CD4-positive, alpha-beta T cell treated with Interleukin-6 at 100 ng/mL for 8 hours (primary cell): Measurements from ENCODE around the gene TTN.

ENCODE experiments used
- DNase-seq: peaks from one replicate; pipeline ENCODE4 v3.0.0-alpha.2; 2020; ENCODE audit warnings: mixed read lengths, low spot score

The TTN gene

GRCh38 chr2:178811045-178811444, 3.8 kb upstream of the TTN start:
- no peak for DNase-seq

DNA sequence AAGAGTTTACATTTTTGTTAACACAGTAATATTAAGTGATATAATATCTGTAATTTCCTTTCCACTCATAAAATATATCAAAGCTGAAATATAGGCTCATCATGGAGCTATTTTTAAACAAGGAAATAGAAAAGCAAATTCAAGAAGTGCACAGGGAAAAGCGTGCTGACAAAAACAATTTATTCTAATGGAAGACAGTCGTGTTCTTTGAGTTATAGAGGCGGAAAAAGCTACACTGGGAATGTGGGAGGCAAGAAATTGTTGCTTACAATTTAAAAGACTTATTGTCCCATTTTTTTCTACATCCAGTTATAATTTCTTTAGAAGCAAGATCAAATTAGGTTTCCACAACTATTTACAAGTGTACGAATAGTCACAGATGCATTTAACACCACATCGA, 3.2 kb upstream of the TTN start:
- no peak for DNase-seq

- DNase-seq: no peak
These were observed 680 bp downstream of the TTN start for GRCh38 chr2:178806543-178806942.

GRCh38 chr2:178805457-178805856, 1.8 kb downstream of the TTN start:
- DNase-seq: no peak

GRCh38 chr2:178804791-178805190, 2.4 kb downstream of the TTN start:
- DNase-seq: no peak

DNA sequence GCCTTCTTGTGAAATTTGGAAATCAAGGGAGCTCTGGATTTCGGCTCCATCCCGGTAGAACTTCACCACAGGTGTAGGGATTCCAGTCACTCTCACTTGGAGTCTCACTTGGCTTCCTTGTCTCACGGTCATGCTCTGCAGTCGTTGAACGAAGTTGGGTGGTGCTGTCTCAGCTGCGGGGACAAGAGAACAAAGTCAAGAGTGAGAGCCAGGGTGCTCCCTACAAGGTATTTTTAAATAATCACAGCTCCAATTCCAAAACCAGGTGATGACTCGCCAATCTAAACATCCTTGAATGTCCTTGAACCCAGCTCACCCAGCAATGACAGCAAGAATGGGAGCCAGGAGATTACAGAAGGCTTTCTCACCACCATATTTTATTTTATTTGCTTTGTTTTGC, 6.7 kb downstream of the TTN start:
- no peak for DNase-seq

DNA sequence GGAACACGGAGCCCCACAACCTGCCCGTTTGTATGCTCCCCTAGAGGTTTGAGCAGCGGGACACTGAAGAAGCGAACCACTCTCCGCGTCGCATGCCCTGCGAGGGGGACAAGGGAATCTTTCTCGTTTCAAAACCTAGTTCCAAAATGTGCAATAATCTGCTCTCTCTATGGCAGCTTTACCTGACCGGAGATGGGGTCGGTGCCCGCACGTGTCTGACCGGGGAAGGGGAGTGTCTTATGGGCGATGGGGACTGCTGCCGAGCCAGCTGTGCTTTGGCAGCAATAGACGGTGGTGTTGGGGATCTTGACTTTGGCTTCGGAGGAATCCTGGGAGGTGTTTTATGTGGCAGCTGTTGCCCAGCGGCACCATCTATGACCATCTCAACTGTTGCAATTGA, 7.9 kb downstream of the TTN start:
- no peak for DNase-seq

DNA sequence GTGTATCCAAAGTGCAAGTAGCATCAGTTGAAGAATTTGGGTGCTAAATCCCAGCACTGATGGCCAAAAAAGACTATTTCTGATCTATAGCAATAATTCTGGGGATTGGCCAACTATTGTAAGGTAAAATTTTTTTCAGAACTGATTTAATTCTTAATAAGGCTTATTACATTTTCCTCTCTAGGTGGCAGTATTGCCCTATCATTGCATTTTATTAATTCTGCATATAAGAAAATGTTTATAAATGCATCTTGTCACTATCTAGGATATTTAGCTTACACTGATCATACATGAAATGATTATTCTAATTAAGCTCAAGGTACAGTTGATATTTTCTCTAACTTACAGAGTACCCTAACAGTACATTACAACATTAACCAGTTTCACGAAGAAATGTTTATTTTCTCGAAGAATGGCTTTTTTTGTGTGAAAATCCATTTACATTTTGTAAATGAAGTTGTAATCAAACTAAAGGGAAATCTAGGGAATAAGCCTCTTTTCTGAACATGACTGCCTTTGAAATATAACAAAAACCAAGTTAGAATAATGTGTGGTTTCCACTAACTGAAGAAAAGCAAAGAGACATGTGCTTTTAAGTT, 11.0 kb downstream of the TTN start:
- DNase-seq: no peak

DNA sequence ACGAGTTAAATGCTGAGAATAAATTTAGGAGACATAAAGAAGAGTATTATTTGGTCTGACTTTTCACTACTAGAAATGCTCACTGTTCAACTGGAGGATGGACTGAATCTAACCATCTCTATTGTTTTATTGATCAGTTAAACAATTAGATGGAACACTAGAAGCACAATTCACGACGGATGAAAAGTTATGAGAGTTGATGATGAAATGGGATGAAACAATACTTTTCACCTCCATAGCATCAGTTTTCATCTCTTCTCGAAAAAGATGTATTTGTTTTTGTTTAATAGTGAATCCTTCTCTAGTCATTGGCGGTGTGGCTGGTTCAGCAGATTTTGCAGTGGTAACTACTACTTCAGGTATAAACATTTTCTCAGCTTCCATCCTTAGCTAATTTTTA, 19.3 kb downstream of the TTN start:
- no peak for DNase-seq

GRCh38 chr2:178787155-178787554, 20.1 kb downstream of the TTN start:
- no peak for DNase-seq

DNA sequence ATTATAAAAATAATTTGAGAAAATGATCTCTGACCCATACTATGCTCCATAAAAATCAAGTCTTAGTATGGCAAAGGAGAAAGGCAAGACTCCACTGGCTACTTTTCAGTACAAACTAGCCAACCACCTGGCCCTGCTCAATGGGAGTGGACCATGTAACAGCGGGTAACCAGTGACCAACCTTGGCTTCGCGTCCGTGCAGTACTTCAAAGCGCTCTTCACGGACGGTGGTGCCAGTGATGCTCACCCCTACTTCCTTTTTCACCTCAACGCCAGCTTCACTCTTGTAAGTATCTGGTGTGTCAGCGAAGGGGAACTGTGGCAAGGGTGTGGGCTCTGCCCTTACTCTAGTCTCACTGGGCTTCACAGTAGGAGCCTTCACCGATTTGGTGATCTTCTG, 23.3 kb downstream of the TTN start:
- no peak for DNase-seq

- no peak for DNase-seq
These were observed 25.0 kb downstream of the TTN start for GRCh38 chr2:178782236-178782635.

DNA sequence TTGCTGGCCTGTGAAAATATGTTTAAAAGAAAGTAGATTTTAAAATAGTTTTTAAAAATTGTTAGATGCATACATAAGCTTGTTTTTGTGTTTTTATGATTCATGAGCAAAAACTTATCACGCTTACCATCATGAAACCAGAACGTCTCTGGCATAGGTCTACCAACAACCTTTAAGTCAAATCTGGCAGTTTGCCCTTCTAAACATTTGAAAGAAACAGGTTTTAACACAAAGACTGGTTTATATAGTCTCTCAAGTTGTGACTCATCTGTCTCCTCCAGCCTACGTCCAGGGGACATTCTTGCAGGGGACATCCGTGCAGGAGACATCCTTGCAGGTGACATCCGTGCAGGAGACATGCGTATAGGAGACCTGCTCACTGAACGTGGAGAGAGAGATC, 29.6 kb downstream of the TTN start:
- no peak for DNase-seq

GRCh38 chr2:178776751-178777150, 30.5 kb downstream of the TTN start:
- no peak for DNase-seq

- DNase-seq: no peak
These were observed 31.2 kb downstream of the TTN start for GRCh38 chr2:178775975-178776374.

GRCh38 chr2:178770518-178770917, 36.7 kb downstream of the TTN start:
- DNase-seq: no peak

DNA sequence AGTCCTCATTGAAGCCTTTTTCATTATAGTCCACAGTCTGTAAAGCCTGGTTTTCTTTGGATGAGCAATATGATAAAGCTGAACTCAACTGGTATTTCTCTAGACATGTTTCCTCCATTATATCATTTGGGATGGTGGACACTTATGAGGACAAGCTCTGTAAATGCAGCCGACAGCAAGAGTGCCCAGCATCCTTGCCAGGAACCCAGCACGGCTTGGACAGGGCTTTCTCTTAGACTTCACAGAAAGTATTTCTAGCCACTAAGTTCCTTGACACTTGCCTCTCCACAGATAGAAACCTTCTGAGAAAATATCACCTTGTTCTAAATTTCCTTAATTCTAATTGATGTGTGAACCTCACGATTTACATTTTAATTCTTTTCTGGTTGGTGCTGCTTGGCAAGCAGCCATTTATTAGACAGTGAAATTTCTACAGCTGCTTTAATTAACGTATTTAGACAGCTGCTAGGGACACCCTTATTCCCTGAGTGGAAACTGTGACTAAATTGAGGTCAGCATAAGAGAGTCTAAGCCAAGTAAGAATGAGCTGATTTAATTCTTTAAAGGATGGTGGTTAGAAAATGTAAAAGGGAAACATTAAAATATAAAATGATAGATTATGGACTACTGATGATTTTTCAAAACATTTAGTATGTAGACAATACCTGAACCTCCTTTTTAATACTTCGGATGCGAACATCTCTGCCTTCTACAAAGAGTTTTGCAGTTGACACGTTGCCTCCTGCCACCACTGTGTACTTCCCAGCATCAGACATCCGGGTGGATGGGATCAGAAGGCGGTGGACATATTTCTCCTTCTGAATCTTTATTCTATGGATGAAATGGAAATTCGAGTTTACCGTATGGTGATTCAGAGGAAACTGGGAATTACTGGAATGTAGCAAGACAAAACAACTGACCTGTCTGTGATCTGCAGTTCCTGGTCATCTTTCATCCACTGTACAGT, 39.8 kb downstream of the TTN start:
- no peak for DNase-seq

DNA sequence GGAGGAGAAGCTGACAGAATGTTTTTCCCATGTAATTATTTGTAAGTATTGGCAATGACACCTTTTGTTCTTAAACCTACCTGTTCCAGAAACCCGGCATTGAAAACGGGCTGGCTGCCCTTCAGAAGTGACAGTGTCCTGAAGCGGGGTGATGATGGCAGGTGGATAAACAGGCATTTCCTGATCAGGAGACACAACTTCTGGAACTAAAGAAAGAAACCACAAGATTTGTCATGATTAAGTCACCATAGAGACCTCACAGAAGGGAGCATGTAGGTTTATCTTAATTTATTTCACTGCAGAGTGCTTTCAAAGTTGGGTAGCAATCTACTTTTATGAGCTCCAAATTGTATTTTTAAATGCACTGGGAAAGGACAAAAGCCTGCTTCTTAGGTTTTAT, 43.1 kb downstream of the TTN start:
- DNase-seq: no peak

DNA sequence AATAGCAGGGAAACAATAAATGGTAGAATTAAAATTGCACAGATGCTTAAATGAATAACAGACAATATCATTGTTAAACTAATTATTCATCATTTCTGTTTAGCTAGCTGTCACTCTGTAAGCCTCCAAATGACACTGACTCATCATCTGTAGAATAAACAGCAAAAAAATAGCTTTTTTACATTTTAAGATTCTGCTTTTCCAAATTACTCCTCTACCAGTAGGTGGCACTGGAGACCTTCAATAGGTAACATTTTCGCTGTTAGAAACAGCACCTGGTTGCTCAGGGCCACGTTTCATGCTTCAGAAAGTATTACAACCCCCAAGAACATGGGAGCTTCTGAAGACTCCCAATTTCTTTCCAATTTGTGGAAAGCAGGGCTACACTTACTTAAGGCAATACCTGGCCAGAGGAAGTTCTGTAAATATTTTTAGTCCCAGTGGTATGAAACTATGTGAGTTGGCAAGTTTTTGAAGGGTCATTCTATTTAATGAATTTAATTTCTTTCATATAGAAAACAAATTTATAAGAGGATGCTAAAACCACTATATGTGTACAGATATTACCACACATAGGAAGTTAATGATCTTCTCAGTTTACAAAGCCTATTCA, 45.4 kb downstream of the TTN start:
- peak; percentile 6 for DNase-seq

GRCh38 chr2:178756843-178757242, 50.4 kb downstream of the TTN start:
- DNase-seq: no peak

DNA sequence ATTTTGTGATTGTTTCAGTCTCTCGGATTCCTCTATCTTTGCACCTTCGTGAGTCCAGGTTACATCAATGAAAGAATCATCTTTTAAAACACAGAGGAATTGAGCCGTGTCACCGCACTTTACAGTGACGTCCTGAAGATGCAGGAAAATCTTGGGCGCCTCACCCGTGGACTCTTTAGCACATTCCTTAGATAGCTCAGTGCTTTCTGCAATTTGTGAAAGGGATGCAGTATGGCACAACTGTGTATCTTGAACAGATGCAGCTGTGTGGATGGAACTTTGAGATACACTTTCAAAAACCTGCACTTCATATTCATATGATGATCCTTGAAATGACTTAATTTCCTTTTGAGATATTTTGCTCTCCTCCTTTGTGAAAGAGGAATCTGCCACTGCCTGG, 50.9 kb downstream of the TTN start:
- DNase-seq: no peak

DNA sequence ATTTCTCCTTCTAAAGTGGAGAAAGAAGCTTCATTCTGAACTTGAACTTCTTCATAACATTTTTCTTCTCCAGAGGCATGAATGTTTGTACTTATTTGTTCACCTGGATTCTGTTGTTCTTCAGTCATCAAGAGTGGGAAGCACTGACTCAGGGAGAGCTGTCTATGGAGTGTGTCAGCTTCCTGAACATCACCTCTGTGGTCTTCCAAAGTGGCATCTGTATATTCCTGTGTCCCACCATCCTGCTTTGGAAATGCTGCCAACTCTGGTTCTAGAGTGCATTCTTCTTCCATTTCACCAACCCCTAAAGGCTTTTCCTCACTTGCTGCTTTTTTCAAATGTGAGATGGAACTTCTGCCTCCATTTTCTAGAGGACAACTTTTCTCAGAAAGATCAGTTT, 59.5 kb downstream of the TTN start:
- DNase-seq: no peak

DNA sequence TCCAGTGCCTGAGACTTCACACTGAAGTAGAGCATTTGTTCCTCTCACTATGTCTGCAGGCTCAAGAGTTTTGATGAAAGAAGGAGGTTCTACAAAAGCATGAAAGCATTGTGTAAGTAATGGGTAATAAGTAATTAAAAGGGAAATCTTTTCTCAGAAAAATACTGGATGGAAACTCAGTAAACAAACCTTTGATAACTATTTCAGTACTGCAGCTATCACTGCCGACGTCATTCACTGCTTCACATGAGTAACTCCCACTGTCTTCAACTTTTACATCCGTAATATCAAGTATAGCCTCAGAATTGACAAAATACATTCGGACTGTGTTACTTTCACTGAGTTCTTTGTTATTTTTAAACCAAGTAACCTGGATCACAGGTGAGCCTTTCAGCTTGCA, 72.7 kb downstream of the TTN start:
- no peak for DNase-seq
